Astrocyte of the spinal cord (primary cell): ENCODE measurements around the gene ADAMTSL3.

Experiments
- DNase-seq: peaks from one replicate; pipeline ENCODE4 v3.0.0; 2011; ENCODE audit warnings: low read depth, low spot score
- H3K4me3 ChIP-seq: 2 replicates; pipeline ENCODE4 v1.5.1; 2011; ENCODE audit warnings: low read depth, mild to moderate bottlenecking, low read length, moderate library complexity
- in situ Hi-C: cut with HindIII; loops from 2 replicates; pipeline ENCODE4 v1.10.0; 2017; ENCODE audit warnings: low sequenced_read_pairs
- TF ChIP-seq, protein P1 (sequence below): IDR thresholded peaks from 2 replicates; pipeline ENCODE4 v1.5.1; 2012; ENCODE audit warnings: low read depth, mild to moderate bottlenecking, low read length, inconsistent platforms

The ADAMTSL3 gene

DNA sequence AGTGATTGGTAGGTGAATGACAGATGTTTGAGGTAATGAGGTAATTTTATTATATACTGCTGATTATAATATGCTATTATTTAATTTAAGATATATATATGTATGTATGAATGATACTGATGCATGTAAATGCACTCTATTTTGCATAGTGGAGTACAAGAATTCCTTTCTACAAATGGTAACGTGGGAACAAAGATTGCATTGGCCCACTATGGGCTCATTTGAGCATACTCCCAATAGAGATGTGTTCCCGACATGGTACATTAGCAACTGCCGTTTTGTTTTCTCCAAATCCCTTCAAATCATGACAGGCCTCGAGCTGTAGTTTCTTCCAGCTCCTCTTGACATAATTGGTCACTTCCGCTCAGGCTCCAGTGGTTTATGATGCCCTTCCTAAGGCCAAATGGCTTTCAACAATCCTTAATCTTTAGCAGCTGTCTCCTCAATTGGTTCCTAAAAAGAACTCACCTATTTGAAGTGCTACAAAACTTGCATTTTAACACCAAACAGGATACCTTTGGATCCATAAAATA lies 266.1 kb downstream of the ADAMTSL3 start:
- TF ChIP-seq, protein P1, sequence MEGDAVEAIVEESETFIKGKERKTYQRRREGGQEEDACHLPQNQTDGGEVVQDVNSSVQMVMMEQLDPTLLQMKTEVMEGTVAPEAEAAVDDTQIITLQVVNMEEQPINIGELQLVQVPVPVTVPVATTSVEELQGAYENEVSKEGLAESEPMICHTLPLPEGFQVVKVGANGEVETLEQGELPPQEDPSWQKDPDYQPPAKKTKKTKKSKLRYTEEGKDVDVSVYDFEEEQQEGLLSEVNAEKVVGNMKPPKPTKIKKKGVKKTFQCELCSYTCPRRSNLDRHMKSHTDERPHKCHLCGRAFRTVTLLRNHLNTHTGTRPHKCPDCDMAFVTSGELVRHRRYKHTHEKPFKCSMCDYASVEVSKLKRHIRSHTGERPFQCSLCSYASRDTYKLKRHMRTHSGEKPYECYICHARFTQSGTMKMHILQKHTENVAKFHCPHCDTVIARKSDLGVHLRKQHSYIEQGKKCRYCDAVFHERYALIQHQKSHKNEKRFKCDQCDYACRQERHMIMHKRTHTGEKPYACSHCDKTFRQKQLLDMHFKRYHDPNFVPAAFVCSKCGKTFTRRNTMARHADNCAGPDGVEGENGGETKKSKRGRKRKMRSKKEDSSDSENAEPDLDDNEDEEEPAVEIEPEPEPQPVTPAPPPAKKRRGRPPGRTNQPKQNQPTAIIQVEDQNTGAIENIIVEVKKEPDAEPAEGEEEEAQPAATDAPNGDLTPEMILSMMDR = no peak
- H3K4me3 ChIP-seq = no peak overlapping the region
- in situ Hi-C loops = no loop called here
- no peak for DNase-seq

DNA sequence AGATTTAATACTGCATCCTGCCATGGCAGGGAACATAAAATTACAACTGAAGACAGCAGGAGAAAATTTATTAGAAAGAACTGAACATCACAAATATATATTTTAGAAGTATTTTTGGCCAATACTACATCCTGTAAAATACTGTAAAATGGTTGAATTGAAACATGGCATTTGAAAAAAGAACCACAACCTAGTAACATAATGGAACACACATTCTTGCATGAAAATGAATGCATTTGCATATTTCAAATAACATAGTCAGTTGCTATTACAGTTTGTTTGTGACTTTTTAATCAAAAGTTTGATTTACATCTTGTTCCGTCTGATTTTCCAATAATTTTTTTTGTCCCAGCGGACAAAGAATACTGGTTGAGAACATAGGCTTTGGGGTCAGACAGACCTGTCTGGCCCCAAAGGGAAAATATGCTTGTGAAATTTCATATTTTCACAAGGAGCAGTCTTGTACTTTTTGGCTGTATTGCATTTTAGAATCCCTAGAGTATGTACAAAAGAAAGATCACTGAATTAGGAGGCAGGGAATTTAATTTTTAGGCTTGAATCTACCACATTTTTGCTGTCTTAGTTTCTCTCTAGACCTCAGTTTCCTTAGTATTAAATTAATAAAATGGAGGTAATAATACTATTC lies 268.8 kb downstream of the ADAMTSL3 start:
- in situ Hi-C loops = no loop called here
- DNase-seq = no peak

DNA sequence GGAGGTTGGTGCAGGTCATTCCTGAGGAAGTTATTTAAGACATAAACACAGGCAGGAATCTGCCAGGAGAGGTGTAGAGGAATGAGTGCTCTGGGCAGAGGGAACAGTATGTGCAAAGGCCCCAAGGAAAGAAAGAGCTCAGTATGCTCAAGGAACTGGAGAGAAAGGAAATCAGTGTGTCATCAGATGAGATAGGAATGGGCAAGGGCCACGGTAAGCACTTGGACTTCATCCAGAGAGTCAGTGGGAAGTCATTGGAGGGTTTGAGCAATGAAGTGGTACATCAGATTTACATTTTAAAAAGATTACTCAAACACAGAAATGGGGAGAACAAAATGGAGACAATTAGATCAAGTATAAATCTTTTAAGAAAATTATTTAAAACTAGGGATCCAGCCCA lies 272.2 kb downstream of the ADAMTSL3 start:
- TF ChIP-seq, protein P1 = no peak
- in situ Hi-C loops = no loop called here

More for the DNA sequence above, 268.8 kb downstream of the ADAMTSL3 start:
- TF ChIP-seq, protein P1 = no peak
- no peak overlapping the region for H3K4me3 ChIP-seq

DNA sequence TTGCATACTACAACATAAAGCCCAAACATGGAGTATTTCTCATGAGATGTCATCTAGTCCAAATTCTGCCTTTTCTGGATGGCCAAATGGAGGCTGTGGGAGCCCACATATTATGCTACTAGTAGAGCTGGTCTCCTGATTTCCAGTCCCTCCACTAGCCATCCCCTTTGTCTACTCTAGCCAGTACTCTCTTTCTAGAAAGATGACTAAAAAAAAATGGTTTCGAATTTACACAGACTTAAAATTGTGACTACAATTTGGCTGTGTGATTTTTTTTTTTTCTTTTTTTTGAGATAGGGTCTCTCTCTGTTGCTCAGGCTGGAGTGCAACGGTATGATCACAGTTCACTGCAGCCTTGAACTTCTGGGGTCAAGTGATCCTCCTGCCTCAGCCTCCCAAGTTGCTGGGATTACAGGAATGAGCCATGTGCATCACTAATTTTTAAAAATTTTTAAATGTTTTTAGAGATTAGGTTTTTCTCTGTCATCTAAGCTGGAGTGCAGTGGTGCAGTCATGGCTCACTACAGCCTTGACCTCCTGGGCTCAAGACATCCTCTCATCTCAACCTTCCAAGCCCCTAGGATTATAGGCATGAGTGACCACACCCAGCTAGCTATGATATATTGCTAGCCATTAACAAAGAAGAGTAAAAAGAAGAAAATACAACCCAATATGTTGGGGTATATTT lies 273.9 kb downstream of the ADAMTSL3 start:
- in situ Hi-C loops = no loop called here
- DNase-seq = no peak
- no peak overlapping the region for H3K4me3 ChIP-seq
- TF ChIP-seq, protein P1 = no peak

More for the DNA sequence above, 272.2 kb downstream of the ADAMTSL3 start:
- DNase-seq = no peak
- H3K4me3 ChIP-seq = no peak overlapping the region

DNA sequence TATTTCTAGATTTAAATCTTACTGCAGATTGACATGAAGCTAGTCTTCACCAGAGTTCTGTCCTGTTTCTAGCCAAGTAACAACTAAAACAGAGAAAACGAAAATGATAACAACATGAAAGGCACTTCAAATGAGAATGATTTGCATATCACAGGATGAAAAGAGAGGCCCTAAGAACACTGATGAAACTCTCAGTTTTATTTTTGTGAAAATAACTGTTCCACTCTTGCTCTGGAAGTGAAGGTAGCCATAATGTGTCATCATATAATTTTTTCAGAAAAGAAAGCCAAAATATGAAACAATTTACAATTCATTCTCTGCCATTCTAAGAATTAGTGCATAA lies 274.4 kb downstream of the ADAMTSL3 start:
- no peak for DNase-seq
- TF ChIP-seq, protein P1 = no peak
- H3K4me3 ChIP-seq = no peak overlapping the region
- in situ Hi-C loops = no loop called here

DNA sequence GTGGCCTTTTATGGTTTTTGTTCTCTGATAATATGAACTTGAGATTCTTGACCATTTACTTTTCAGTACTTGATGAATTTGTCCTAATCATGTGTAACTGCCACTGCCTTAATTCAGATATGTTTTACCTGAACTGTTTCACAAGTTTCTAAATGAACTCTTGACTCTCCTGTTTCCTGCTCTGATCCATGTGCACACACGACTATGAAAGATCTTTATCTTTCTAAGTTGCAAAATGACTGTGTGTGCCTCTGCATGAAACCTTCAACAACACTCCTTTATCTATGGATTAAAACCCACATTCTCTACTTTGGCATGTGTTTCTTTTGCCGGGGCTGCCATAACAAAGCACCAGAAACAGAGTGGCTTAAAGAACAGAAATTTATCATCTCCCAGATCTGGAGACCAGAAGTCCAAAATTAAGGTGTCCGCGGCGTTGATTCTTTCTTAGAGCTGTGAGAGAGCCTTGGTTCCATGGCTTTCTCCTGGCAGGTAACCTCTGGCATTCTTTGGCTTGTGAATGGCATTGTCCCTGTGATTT lies 275.0 kb downstream of the ADAMTSL3 start:
- in situ Hi-C loops = no loop called here
- TF ChIP-seq, protein P1 = no peak
- H3K4me3 ChIP-seq = no peak overlapping the region
- no peak for DNase-seq
